HG02678 (cell line): ENCODE data around the gene RNF181.
A peak's percentile ranks its signal among the peaks of the same experiment; 100 is the strongest.
"Not testable (repeated sequence)": the region's sequence is repeated elsewhere in the genome, so short reads cannot be mapped to it uniquely, and the experiment has no call there.

Source experiments
- ATAC-seq: cut with Tn5 transposase; IDR thresholded peaks from one replicate; pipeline ENCODE4 v1.9.1; 2021; ENCODE audit warnings: mild to moderate bottlenecking, moderate library complexity; ENCODE audit not compliant: unreplicated experiment

RNF181 gene, protein sequence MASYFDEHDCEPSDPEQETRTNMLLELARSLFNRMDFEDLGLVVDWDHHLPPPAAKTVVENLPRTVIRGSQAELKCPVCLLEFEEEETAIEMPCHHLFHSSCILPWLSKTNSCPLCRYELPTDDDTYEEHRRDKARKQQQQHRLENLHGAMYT

DNA sequence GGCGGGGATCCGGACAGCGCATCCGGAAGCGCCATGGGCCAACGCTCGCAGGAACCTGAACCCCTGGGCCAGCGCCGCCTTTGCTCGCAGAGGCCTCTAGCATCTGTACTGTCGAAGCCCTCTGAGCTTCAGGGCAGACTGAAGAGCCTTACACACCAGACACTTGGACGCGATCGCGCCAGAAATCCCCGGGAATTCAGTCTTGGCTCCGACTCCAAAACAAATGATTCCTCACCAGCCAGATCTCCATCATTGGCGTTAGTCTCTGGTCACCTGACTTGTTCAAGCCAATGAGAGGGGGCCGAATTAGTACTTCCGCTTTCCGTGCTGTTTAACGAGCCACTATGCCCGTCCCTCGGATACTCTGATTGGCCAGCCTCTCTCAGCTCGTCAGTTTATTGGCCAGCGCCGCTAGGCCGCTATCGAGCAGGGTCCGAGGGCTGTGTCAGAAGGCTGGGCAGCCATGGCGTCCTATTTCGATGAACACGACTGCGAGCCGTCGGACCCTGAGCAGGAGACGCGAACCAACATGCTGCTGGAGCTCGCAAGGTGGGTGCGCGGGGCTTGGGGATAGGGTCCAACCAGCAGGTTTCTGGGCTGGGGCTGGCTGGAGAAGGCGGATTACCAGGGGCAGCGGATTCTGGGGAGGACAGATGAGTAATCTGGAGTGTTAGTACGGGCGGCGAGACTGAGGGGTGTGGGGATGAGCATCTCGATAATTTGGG is at the start of gene RNF181:
TSS of gene RNF181 (plus strand) at position 445 of the 725 bp plus-strand sequence. CDS start at position 464, 19 bp downstream.
- ATAC-seq: peak; percentile 99

DNA sequence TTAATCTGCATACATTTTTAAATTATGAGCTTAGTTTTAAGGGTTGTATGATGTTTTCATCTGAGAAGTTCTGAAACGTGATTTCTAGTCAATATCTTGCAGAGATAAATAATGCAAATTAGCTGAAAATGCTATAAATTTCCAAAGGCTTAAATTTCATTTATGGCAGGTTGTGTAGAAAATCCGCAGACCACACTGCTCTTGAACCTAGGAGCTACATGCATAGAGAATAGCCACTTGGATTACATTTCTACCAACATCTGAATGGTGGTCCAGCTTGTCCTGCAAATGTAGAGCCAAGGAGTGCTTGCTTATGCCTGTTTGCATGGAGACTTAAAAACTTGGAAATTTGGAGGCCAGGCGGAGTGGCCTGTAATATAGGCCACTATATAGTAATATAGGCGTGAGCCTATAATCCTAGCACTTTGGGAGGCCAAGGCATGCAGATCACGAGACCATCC is 49.7 kb upstream of the RNF181 start:
- ATAC-seq: no peak

DNA sequence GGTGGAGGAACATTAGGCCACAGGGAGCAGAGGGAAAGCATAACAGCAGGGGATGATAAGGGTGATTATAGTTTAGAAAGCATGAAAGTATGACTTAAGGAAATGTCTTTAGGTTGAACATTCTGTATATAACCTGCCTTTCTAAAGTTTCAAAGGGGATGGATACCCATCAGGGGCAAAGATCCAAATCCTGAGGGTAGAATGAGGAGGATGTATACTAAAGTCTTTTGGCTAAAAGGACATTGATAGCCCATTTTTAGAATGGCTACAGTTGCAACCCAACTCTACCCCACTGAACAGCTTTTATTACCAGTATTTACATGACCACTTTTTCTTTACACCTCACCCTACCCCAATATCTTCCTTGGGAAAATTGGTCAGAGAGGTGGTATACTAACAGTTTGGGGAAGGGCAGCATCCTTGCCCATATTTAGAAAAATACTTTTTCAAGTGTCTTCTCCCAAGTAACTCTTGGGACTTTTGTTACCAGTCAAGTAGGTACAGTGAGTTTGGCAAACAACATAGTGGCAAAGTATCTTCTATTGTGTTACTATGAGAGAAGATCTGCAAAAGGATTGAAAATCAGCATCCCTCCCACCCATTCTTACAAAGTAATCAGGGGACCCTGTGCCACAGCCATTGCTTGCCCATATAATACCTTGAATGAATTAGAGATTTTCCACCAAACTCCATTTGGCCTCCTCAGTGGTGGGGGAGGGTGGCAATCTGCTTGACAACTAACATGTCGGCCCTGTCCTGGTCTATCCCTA is 48.3 kb upstream of the RNF181 start:
- no peak for ATAC-seq

DNA sequence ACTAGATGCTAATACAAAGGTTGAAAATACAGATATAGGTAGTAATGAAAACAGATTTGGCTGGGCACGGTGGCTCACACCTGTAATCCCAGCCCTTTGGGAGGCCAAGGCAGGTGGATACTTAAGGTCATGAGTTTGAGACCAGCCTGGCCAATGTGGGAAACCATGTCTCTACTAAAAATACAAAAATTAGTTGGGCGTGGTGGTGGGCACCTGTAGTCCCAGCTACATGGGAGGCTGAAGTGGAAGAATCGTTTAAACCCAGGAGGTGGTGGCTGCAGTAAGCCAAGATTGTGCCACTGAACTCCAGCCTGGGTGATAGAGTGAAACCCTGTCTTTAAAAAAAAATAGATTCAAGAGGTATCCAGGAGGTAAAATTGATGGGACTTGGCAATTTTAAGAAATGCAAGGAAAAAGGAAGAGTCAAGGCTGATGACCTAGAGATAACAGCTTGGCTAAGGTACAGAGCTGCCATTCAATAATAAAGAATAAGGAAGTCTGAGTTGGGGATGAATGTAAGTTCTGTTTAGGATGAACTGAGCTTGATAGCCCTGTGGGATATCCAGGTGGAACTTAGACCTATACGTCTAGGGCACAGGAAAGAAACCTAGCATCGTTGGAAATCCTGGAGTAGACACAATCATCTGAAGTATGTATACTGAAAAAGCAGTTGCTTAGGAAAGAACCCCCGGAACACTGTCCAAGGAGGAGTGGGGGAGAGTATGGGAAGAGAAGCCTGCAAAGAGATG is 47.5 kb upstream of the RNF181 start:
- no peak for ATAC-seq

DNA sequence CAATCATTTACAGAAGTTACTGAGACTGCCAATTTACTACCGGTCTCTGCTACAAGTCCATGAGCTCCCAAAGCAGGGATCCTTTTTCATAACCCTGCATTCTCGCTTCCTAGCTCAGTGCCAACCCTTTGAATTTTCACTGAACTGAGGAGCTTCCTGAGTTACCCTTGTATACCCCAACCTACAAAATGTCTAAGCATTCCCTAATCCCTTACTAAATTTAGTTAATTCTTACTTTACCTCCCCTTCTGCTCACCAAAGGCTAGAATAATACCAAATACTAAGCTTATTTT is 47.0 kb upstream of the RNF181 start:
- no peak for ATAC-seq

DNA sequence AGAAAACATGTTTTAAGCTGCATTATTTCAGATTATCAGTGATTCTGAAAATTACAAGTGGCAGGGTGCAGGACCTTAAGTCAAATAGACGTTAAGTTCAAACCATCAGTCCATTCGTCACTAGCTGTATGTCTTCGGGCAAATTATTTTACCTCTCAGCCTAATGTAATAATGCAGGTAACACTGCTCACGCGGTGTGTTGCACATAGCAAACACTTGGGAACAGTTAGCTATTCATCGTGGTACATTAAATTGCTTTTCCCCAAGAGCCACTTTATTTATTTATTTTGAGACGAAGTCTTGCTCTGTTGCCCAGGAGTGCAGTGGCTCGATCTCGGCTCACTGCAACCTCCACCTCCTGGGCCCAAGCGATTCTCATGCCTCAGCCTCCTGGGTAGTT is 46.5 kb upstream of the RNF181 start:
- ATAC-seq: no peak

DNA sequence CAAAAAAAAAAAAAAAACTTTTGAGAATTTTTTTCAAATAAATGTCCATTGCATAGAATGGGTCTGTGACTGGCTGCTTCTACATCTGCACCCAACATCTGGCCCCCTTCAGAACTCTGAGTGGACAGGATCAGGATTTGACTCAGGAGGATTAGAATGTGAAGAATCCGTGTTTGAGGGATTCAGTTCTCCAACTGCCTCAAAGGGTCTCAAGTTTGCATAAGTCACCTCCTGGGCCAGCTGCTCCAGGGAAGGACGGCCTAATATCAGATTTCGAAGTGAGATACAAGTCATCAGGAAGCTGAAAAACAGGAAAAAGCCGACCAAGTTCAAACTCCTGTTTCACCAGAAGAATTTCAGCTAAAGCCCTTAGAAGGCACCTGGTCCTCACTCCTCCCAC is 45.7 kb upstream of the RNF181 start:
- no peak for ATAC-seq

DNA sequence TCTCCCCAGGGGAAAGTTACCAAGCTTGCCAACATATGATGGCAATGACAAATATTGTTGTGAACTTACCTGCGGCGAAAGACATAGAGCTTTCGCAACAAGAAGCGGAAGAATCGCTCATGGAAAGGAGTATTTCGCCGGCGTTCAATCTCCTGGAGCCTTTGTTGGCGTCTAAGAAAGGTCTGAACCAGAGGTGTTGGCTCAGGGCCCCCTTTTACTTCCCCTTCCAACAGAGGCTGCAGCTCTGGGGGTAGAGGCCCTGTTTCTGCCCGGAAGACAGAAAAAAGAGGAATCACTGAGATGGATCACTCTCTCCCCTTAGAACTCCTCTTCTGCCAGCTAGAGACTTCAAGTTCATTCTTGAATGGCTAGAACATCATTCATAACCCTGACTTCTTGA is 45.1 kb upstream of the RNF181 start:
- no peak for ATAC-seq

DNA sequence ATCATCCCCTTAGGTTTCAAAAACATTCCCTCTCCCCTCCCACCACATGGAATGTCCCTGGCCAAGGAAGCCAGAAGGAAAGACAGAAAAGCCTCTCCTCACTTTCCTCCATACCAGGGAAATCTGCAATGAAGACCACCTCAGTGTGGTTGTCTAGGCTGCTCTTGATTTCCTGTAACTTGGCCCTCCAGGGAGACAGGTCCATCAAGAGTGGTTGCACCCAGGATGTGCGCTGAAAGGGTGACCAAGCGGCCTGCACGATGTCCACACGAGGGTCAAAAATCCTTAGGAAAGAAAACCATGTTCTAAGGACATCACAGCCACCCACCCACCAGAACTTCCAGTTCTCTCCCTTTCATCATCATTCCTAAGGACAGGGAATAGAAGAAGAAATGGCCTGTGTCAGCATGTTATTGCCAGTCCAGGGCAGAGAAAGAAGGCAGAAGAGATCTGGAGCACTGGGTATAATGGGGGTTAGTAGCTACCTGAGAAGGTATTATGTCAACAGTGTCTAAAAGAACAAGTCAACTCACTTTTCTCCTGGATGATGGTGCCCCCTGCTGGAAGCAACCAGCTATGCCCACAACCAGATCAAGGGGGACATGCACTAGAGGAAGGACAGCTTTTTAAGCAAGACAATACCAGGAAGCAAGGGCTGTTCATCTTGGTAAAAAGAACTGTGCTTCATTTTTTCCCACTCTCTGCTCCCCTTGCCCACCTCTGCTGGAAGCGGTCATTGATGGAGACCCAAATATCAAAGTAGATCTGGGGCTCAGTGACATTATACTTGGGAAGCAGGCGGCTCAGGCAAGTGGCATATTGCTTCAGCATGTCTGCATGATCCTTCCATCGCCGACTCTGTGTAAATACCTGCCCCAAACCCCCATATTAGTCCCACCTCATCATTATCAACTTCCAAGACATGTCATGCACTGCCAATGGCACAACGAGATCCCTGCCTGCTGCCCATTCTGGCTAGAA is 43.6 kb upstream of the RNF181 start:
- peak; percentile 81 for ATAC-seq

DNA sequence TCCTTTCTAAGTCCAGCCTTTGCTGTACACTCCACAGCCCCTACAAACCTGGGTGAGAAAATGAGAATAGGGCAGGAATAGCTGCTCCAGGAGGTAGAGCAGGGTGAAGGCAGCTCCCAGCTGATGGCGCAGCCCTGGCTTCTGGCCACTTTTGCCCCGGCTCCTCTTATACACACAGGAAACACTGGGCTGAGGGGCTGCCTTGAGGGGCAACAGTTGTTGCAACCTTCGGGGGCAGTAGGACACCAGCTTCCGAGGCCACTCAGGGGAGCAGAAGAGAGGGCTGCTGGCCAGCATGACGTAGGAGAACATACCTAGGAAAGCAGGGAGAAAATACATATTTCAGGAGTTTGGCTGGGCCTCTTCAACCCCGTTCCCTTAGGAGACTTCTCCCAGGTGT is 42.4 kb upstream of the RNF181 start:
- no peak for ATAC-seq

DNA sequence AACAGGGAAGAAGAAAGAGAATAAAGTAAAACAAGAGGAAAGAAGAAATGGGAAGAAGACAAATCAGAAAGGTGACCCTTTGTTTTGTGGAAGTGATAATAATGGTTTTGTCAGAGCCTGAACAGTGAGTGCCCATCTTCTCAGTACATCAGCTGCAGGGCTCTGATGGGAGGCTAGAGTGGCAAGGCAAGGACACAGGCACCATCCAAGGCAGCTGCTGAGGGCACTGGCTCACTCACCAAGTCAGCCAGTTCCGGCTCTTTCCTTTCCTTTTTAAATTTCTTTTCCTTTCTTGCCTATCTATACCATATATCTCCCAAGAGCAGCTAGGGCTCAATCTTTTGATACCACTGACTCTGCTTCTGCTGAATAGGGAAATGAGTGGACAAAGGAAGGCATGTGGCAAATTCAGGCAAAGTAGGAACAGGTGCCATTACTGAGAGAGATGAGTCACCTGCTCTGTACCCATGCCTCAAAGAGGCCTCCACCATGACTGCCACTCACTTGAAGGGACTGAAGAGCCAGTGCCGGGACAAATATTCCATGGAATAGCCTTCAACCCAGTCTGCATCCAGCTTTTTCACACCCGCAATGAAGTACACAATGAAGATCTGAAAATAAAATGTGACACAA is 40.4 kb upstream of the RNF181 start:
- ATAC-seq: no peak

DNA sequence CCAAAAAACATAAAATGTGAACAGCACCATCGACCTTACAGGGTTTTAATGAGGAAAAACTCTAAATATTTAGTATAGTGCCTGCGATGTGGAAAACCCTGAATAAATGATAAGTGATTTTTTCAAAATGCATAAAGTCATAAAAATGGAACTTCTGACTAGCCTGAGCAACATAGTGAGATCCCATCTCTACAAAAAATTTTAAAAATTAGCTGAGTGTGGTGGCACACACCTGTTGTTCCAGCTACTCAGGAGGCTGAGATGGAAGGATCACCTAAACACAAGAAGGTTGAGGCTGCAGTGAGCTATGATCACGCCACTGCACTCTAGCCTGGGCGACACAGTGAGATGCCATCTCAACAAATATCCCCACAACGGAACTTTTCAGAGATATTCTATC is 38.4 kb upstream of the RNF181 start:
- no peak for ATAC-seq

DNA sequence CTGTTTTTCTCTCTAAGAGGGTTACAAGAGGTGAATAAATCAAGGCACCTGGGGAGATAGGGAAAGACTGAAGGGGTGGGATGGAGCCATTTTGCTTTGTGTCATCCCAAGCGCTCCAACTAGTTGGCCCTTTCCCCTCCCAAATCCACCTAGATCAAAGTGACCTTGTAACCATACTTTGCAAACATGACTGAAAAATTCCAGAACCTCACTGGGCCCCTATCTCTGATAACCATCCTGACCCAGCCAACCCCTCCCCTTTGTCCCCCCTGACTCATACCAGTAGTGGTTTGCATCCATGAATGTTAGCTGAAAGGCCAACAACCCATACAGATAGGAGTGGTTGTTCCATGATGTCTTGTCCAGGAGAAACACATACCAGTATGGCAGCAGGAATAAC is 37.4 kb upstream of the RNF181 start:
- ATAC-seq: no peak

DNA sequence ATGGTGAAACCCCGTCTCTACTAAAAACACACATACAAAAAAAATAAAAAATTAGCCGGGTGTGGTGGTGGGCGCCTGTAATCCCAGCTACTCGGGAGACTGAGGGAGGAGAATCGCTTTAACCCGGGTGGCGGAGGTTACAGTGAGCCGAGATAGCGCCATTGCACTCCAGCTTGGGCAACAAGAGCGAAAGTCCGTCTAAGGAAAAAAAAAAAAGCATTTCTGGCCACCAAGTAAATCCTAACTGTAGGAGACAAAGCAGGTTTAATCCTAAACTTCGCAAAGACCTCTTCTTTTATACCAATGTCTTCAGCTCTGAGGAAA is 35.2 kb upstream of the RNF181 start:
- ATAC-seq: not testable (repeated sequence)

DNA sequence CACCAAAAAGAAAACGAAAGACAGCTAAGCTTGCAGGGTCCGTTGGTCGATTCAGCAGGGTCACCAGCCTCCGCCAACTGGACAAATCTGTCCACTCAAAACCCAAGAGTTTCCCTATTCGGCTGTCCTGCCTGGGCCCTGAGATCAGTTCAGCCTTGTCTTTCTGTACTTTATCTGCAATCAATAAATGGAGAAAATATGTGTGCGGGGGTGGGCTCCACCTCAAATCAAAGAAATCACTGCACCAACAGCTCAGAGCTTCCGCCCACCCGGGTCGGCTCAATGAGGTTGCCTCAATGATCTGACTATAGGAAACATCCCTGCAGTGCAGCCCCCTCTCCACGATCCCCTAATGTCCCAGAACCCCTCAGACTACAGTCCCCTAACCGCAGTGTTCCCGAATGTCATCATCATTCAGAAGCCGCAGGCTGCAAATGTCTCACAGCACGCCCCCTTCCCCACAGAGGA is 34.7 kb upstream of the RNF181 start:
- ATAC-seq: peak; percentile 23

DNA sequence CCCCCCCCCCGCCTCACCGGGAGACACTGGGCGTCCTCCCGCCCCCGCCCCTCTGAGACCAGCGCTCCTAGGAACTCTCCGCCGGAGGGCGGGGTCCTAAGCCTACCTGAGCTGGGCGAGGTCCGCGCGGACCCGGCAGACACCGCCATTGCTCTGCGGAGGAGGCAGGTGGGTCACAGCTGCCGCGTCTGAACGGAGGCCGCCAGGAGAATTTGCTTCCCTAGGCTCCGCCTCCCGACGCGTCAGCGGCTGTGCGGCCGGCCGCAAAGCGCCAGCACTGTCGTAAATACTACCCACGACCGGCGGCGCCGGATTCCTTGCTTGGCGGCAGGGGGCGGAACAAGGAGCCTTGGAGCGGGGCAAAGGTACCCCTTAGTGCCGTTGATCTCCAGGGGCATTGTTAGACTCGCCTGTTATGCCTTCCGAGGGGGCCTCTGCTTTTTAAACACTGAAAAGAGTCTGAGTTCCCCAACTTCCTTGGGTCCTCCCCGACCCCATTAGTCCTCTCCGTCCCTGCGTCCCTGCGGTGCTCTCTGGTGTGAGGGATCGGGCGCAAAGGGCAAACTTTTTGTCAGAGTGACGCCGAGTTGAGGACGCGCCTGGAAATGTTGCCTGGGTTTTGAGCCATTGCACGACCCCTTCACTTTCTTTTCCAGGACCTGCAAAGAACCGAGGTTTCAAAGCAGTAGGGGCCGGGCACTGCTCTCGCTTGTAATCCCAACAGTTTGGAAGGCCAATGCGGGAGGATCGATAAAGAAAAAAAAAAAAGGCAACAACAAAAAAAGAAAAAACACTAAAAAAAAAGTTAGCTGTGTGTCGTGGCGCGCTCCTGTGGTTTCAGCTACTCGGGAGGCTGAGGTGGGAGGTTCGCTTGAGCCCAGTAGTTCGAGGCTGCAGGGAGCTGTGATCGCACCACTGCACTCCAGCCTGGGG is 34.0 kb upstream of the RNF181 start, which contains the start of gene GGCX:
TSS of gene GGCX (minus strand) at position 214 of the 933 bp plus-strand sequence. CDS start at position 149, 65 bp downstream.
- ATAC-seq: peak; percentile 93

DNA sequence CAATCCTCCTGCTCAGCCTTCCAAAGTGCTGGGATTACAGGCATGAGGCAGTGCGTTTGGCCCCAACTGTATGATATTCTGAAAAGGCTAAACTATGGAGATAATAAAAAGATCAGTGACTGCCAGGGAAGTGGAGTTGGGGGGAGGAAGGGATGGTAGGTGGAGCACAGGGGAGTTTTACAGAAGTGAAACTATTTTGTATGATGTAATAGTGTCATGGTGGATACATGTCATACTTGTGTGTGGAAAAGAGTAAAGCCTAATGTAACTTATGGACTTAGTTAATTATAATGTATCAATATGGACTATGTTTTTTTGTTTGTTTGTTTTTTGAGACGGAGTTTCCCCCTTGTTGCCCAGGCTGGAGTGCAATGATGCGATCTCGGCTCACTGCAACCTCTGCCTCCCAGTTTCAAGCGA is 31.4 kb upstream of the RNF181 start:
- ATAC-seq: no peak

DNA sequence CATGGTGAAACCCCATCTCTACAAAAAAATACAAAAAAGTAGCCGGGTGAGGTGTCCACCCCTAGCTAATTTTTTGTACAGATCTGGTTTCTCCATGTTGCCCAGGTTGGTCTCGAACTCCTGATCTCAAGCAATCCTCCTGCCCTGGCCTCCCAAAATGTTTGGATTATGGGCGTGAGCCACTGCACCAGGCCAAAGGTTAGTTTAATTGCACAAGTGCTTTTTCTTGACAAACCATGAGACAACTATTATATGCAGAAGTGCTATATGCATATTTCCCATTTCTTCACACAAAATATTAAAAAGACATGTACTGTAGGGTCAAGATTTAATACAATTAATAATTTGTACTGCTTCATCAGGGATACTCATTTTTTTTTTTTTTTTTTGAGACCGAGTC is 29.3 kb upstream of the RNF181 start:
- no peak for ATAC-seq

DNA sequence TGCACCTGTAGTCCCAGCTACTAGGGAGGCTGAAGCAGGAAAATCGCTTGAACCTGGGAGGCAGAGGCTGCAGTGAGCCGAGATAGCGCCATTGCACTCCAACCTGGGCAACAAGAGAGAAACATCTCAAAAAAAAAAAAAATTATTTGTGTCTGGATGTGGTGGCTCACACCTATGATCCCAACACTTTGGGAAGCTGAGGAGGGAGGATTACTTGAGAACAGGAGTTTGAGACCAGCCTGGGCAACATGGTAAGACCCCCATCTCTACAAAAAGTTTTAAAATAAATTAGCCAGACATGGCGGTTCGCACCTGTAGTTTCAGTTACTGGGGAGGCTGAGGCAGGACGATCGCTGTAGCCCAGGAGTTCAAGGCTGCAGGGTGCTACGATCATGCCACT is 19.8 kb upstream of the RNF181 start:
- no peak for ATAC-seq
